Trophoblast cell (in vitro differentiated cells and primary cell): ENCODE data around the gene HMGN1.

Experiments
- DNase-seq, 2 donors: peaks; one replicate each; pipeline ENCODE4 v3.0.0-alpha.2; 2016
- H2AFZ ChIP-seq: 2 replicates; pipeline ENCODE4 v1.6.1; 2013; ENCODE audit warnings: low read length, moderate library complexity, mild to moderate bottlenecking; ENCODE audit not compliant: insufficient read depth, poor library complexity
- H2AK5ac ChIP-seq: 2 replicates; pipeline ENCODE4 v1.6.1; 2013; ENCODE audit warnings: mild to moderate bottlenecking, low read length
- H2BK120ac ChIP-seq: 2 replicates; pipeline ENCODE4 v1.6.1; 2013; ENCODE audit warnings: low read length, mild to moderate bottlenecking, moderate library complexity; ENCODE audit not compliant: insufficient read depth, poor library complexity
- H2BK12ac ChIP-seq: 2 replicates; pipeline ENCODE4 v1.6.1; 2013; ENCODE audit warnings: mild to moderate bottlenecking, low read length, moderate library complexity
- H2BK5ac ChIP-seq: 2 replicates; pipeline ENCODE4 v1.6.1; 2013; ENCODE audit warnings: low read length, low read depth, moderate library complexity, mild to moderate bottlenecking; ENCODE audit not compliant: poor library complexity
- H3K14ac ChIP-seq: 2 replicates; pipeline ENCODE4 v1.6.1; 2013; ENCODE audit warnings: mild to moderate bottlenecking, low read length
- H3K18ac ChIP-seq: 2 replicates; pipeline ENCODE4 v1.6.1; 2013; ENCODE audit warnings: mild to moderate bottlenecking, low read length
- H3K23ac ChIP-seq: 2 replicates; pipeline ENCODE4 v1.6.1; 2013; ENCODE audit warnings: low read length
- H3K27ac ChIP-seq: 2 replicates; pipeline ENCODE4 v1.5.1; 2013; ENCODE audit warnings: low read depth, mild to moderate bottlenecking, inconsistent platforms, low read length, moderate library complexity
- H3K27me3 ChIP-seq: 2 replicates; pipeline ENCODE4 v1.6.1; 2013; ENCODE audit warnings: inconsistent platforms, mild to moderate bottlenecking, low read length, moderate library complexity; ENCODE audit not compliant: insufficient read depth
- H3K36me3 ChIP-seq, 2 experiments: 1 replicate in 1 of 2; 2 replicates in 1 of 2; pipeline ENCODE4 v1.6.1; 2013; ENCODE audit warnings: low read length in 2 of 2, mild to moderate bottlenecking in 2 of 2, moderate library complexity in 1 of 2; ENCODE audit not compliant: insufficient read depth in 2 of 2, control insufficient read depth in 1 of 2
- H3K4ac ChIP-seq: 2 replicates; pipeline ENCODE4 v1.6.1; 2013; ENCODE audit warnings: low read depth, mild to moderate bottlenecking, low read length, moderate library complexity
- H3K4me1 ChIP-seq, 2 experiments: 1 replicate in 1 of 2; 2 replicates in 1 of 2; pipeline ENCODE4 v1.6.1; 2013; ENCODE audit warnings: low read length in 2 of 2, mild to moderate bottlenecking in 2 of 2, moderate library complexity in 1 of 2; ENCODE audit not compliant: insufficient read depth in 2 of 2, control insufficient read depth in 1 of 2
- H3K4me2 ChIP-seq: 2 replicates; pipeline ENCODE4 v1.6.1; 2013; ENCODE audit warnings: inconsistent platforms, mild to moderate bottlenecking, low read length, moderate library complexity
- H3K4me3 ChIP-seq: 2 replicates; pipeline ENCODE4 v1.5.1; 2013; ENCODE audit warnings: mild to moderate bottlenecking, low read depth, low read length, inconsistent platforms
- H3K79me1 ChIP-seq: one replicate; pipeline ENCODE4 v1.6.1; 2013; ENCODE audit warnings: low read length
- H3K79me2 ChIP-seq: 2 replicates; pipeline ENCODE4 v1.6.1; 2013; ENCODE audit warnings: low read length, mild to moderate bottlenecking; ENCODE audit not compliant: control insufficient read depth, insufficient read depth, poor library complexity
- H3K9ac ChIP-seq: 2 replicates; pipeline ENCODE4 v1.6.1; 2013; ENCODE audit warnings: mild to moderate bottlenecking, low read length
- H3K9me3 ChIP-seq: 2 replicates; pipeline ENCODE4 v1.6.1; 2013; ENCODE audit warnings: low read depth, mild to moderate bottlenecking, control low read depth, inconsistent platforms, low read length; ENCODE audit not compliant: insufficient read depth
- H4K12ac ChIP-seq: 2 replicates; pipeline ENCODE4 v1.6.1; 2013; ENCODE audit warnings: low read depth, mild to moderate bottlenecking, low read length, moderate library complexity
- H4K8ac ChIP-seq: 2 replicates; pipeline ENCODE4 v1.6.1; 2013; ENCODE audit warnings: low read depth, mild to moderate bottlenecking, low read length, moderate library complexity
- H4K91ac ChIP-seq: one replicate; pipeline ENCODE4 v1.6.1; 2013; ENCODE audit warnings: low read depth, mild to moderate bottlenecking, low read length, moderate library complexity
- WGBS: extraction: QIAGEN DNeasy Blood & Tissue Kit; methylation state at CpG from one replicate; pipeline ENCODE4 v1.1.7; 2013; ENCODE audit warnings: missing lambda C conversion rate; ENCODE audit not compliant: insufficient read length, insufficient coverage; ENCODE audit errors: extremely low coverage; 5-methylcytosine and 5-hydroxymethylcytosine counted together

The HMGN1 gene

GRCh38 chr21:39339231-39339630, 9.7 kb downstream of the HMGN1 start:
- no peaks in the 10 kb centered on the region for H3K9me3 ChIP-seq
- H4K8ac ChIP-seq: no peak overlapping the region
- no peak overlapping the region for H2AK5ac ChIP-seq
- no peak overlapping the region for H3K4me3 ChIP-seq
- H3K79me2 ChIP-seq: no peaks in the 10 kb centered on the region
- no peak overlapping the region for H3K14ac ChIP-seq
- no peak overlapping the region for H2BK120ac ChIP-seq
- H3K27me3 ChIP-seq: no peaks in the 10 kb centered on the region
- no peaks in the 10 kb centered on the region for H3K4me1 ChIP-seq
- no peak for DNase-seq
- no CpG with 5 or more reads among the region's 2 CpGs for WGBS
- no peak overlapping the region for H3K9ac ChIP-seq
- no peak overlapping the region for H3K18ac ChIP-seq
- no peaks in the 10 kb centered on the region for H3K79me1 ChIP-seq
- no peak overlapping the region for H4K91ac ChIP-seq
- H3K23ac ChIP-seq: no peak overlapping the region
- H2BK5ac ChIP-seq: no peak overlapping the region
- peaks cover 11 to 23% of the 10 kb centered on the region in 2 experiments for H3K36me3 ChIP-seq
- no peak overlapping the region for H2BK12ac ChIP-seq
- H3K4ac ChIP-seq: no peak overlapping the region
- no peak overlapping the region for H4K12ac ChIP-seq
- no peak overlapping the region for H3K4me2 ChIP-seq
- no peak overlapping the region for H3K27ac ChIP-seq
- no peak overlapping the region for H2AFZ ChIP-seq

- no peak overlapping the region for H3K9ac ChIP-seq
- no peak overlapping the region for H3K4ac ChIP-seq
- peaks cover 4 to 8% of the 10 kb centered on the region in 2 experiments for H3K36me3 ChIP-seq
- H3K4me1 ChIP-seq: peaks cover 4 to 5% of the 10 kb centered on the region in 2 experiments
- H3K9me3 ChIP-seq: no peaks in the 10 kb centered on the region
- no peak overlapping the region for H2AK5ac ChIP-seq
- H2AFZ ChIP-seq: no peak overlapping the region
- no peak overlapping the region for H3K4me3 ChIP-seq
- no peak overlapping the region for H3K4me2 ChIP-seq
- DNase-seq: peak in 1 of 2 donors; percentile 7
- H2BK120ac ChIP-seq: no peak overlapping the region
- no peak overlapping the region for H3K27ac ChIP-seq
- H3K79me1 ChIP-seq: no peaks in the 10 kb centered on the region
- no peak overlapping the region for H4K12ac ChIP-seq
- H2BK12ac ChIP-seq: no peak overlapping the region
- H2BK5ac ChIP-seq: no peak overlapping the region
- no peak overlapping the region for H3K23ac ChIP-seq
- H3K18ac ChIP-seq: no peak overlapping the region
- WGBS: no CpG with 5 or more reads among the region's 13 CpGs
- no peaks in the 10 kb centered on the region for H3K79me2 ChIP-seq
- no peak overlapping the region for H4K91ac ChIP-seq
- no peak overlapping the region for H3K14ac ChIP-seq
- H3K27me3 ChIP-seq: no peaks in the 10 kb centered on the region
- no peak overlapping the region for H4K8ac ChIP-seq
Observed at GRCh38 chr21:39336457-39337008, 12.4 kb downstream of the HMGN1 start.

GRCh38 chr21:39334611-39335010, 14.3 kb downstream of the HMGN1 start:
- Histone ChIP-seq H3K79me2 (no peaks in the 10 kb centered on the region), H3K4me3 (no peak overlapping the region), H4K12ac (no peak overlapping the region), H3K9ac (no peak overlapping the region), H4K91ac (no peak overlapping the region), H3K4ac (no peak overlapping the region), H3K27ac (no peak overlapping the region), H2BK5ac (no peak overlapping the region), H3K14ac (no peak overlapping the region), H2AK5ac (no peak overlapping the region), H3K23ac (no peak overlapping the region), H3K9me3 (no peaks in the 10 kb centered on the region), H3K4me1 (peaks cover 4 to 5% of the 10 kb centered on the region in 2 experiments), H2BK120ac (no peak overlapping the region), H4K8ac (no peak overlapping the region), H3K27me3 (no peaks in the 10 kb centered on the region), H2BK12ac (no peak overlapping the region), H3K18ac (no peak overlapping the region), H3K36me3 (no peaks in the 10 kb centered on the region), H3K79me1 (no peaks in the 10 kb centered on the region), H3K4me2 (no peak overlapping the region), H2AFZ (no peak overlapping the region)
- no peak for DNase-seq
- no CpG with 5 or more reads among the region's 4 CpGs for WGBS

GRCh38 chr21:39332175-39332574, 16.7 kb downstream of the HMGN1 start:
- Histone ChIP-seq H4K91ac (no peak overlapping the region), H3K23ac (no peak overlapping the region), H3K4me3 (no peak overlapping the region), H3K9me3 (no peaks in the 10 kb centered on the region), H2AFZ (no peak overlapping the region), H3K14ac (no peak overlapping the region), H4K8ac (no peak overlapping the region), H3K36me3 (no peaks in the 10 kb centered on the region), H3K4ac (no peak overlapping the region), H2BK5ac (no peak overlapping the region), H3K4me1 (peaks cover 4 to 5% of the 10 kb centered on the region in 2 experiments), H3K18ac (no peak overlapping the region), H3K79me1 (no peaks in the 10 kb centered on the region), H2AK5ac (no peak overlapping the region), H3K27me3 (no peaks in the 10 kb centered on the region), H3K4me2 (no peak overlapping the region), H3K79me2 (no peaks in the 10 kb centered on the region), H3K27ac (no peak overlapping the region), H4K12ac (no peak overlapping the region), H2BK120ac (no peak overlapping the region), H3K9ac (no peak overlapping the region), H2BK12ac (no peak overlapping the region)
- no CpG with 5 or more reads among the region's 8 CpGs for WGBS
- DNase-seq: peak in 1 of 2 donors; percentile 22
